ENCODE data around the gene RNF212.

DNA sequence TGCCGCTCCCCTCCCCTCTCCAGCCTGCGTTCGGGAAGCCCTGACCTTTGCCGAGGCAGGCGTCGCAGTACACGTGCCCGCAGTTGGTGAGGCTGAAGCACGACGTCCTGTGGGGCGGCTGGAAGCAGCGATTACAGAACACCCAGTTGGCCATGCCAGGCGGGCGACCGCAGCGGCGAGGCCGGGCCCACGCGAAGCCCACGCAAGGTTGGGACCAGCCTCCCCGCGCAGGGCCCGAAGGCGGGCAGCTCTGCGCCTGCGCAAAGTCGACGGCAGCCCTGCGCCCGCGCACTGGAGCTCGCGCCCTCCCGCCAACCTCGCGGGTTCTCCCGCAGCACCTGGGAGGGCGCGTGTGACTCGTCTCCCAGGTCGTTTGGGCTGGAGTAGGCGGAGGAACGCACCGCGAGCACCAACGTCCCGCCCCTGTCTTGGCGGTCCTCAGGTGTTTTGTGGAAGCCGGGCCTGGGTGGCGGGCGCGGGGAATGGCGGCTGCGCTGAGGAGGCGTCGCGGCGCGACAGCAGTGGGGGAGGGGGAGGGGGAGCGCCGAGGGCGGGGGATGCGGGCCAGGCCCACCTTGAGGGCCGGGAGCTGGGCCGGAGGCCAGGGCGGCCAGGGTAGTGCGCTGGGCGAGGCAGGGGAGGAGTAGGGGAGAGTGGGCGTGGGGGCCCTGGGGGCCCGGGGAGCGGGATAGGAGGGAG lies at the start of gene RNF212:
- no peak for TF ChIP-seq CTCF (IDR thresholded peaks at IDR 0.05)
- TF ChIP-seq POLR2A (IDR thresholded peaks at IDR 0.05): no peak

Measured in thyroid gland (tissue), 4 donors.